MM.1S (cell line): ENCODE measurements around the gene KSR1.

Experiments used
- CTCF ChIP-seq: fragments of 300-600 bp; sonication (generic); IDR thresholded peaks from 2 replicates; pipeline ENCODE4 v1.5.1; 2016; ENCODE audit warnings: antibody characterized with exemption, low read length, mixed read lengths
- EZH2 ChIP-seq: fragments of 300-600 bp; sonication (generic); optimal IDR thresholded peaks from 2 replicates; pipeline ENCODE3; 2017; ENCODE audit warnings: low read depth, mild to moderate bottlenecking, antibody characterized with exemption, low read length, mixed read lengths
- EZH2phosphoT487 ChIP-seq: fragments of 300-600 bp; sonication (generic); IDR thresholded peaks from 2 replicates; pipeline ENCODE4 v1.6.1; 2018; ENCODE audit warnings: antibody characterized with exemption, low read length

GRCh38 chr17:27475070-27475673 lies 18.9 kb downstream of the KSR1 start:
- TF ChIP-seq CTCF = no peak
- no peak for TF ChIP-seq EZH2phosphoT487
- TF ChIP-seq EZH2 = no peak
